HCT116 (cell line): Measurements from ENCODE around the gene GSK3A. TPM values are rescaled to one million over a fixed set of nuclear protein-coding genes. Genes with fewer than 3 reads are reported as not detected.

Experiments used
- ATAC-seq: fragments of 200-7000 bp; cut with Tn5 transposase; 2 replicates; pipeline ENCODE4 v1.9.1; 2020; ENCODE audit warnings: mild to moderate bottlenecking, moderate library complexity
- BruUV-seq: library from RNA; stranded (reverse); fragments of 400-500 nt; replicated peaks from 2 replicates; lab custom pipeline; 2021; lab: Mats Ljungman, UMichigan
- CTCF ChIA-PET: fragments of 300-600 bp; sonication (Branson Sonifier 250); formaldehyde crosslinking; loops from one replicate; lab custom pipeline; 2021; ENCODE audit warnings: antibody characterized with exemption; lab: Charles Lee
- POLR2A ChIA-PET: fragments of 300-600, 350-600 bp; sonication (Branson Sonifier 250); formaldehyde crosslinking; loops from one replicate; lab custom pipeline; 2021; ENCODE audit warnings: antibody characterized with exemption; lab: Charles Lee
- RAD21 ChIA-PET, 2 experiments: fragments of 300-600 bp; sonication (Branson Sonifier 250); formaldehyde crosslinking; loops; one replicate each; lab custom pipeline; 2023; ENCODE audit warnings: low total read pairs in 2 of 2; ENCODE audit not compliant: uncharacterized antibody in 2 of 2, unreplicated experiment in 2 of 2, low non-redundant PET in 1 of 2; lab: Charles Lee
- DNase-seq: peaks from one replicate; pipeline ENCODE4 v3.0.0-alpha.2; 2010; ENCODE audit warnings: low read depth, low spot score
- H2AFZ ChIP-seq: fragments of 200-600 bp; shearing (Covaris generic), sonication (generic); 2 replicates; pipeline ENCODE4 v1.6.1; 2017; ENCODE audit warnings: low read depth, mixed run types, mixed read lengths, antibody characterized with exemption, low read length; ENCODE audit not compliant: poor library complexity, severe bottlenecking
- H3K27ac ChIP-seq: 2 replicates; pipeline ENCODE4 v1.5.1; 2012; ENCODE audit warnings: low read depth, low read length
- H3K27me3 ChIP-seq: fragments of 200-600 bp; sonication (generic); 2 replicates; pipeline ENCODE4 v1.6.1; 2016; ENCODE audit warnings: mixed run types, low read length, mixed read lengths; ENCODE audit not compliant: insufficient read depth
- H3K36me3 ChIP-seq, 2 experiments: fragments of 200-500 bp in 1 of 2; fragments of 200-600 bp in 1 of 2; sonication (Bioruptor generic) in 1 of 2; sonication (generic) in 1 of 2; 2 replicates each; pipeline versions ENCODE4 v1.5.1 to v1.6.1; 2014 to 2016; ENCODE audit warnings: low read length in 2 of 2, inconsistent platforms in 1 of 2, mixed read lengths in 1 of 2, mixed run types in 1 of 2; ENCODE audit not compliant: insufficient read depth in 2 of 2, control insufficient read depth in 1 of 2
- H3K4me1 ChIP-seq, 2 experiments: fragments of 200-600 bp in 1 of 2; sonication (generic) in 1 of 2; 2 replicates each; pipeline versions ENCODE4 v1.5.1 to v1.6.1; 2012 to 2017; ENCODE audit warnings: low read length in 2 of 2, inconsistent platforms in 1 of 2, mild to moderate bottlenecking in 1 of 2, mixed read lengths in 1 of 2, mixed run types in 1 of 2, moderate library complexity in 1 of 2; ENCODE audit not compliant: insufficient read depth in 2 of 2, control insufficient read depth in 1 of 2
- H3K4me2 ChIP-seq: fragments of 200-600 bp; sonication (generic); 2 replicates; pipeline ENCODE4 v1.6.1; 2017; ENCODE audit warnings: mixed run types, low read length, mixed read lengths
- H3K4me3 ChIP-seq, 2 experiments: fragments of 200-600 bp in 1 of 2; sonication (generic) in 1 of 2; replicated peaks in 1 of 2; 2 replicates each; pipeline ENCODE4 v1.5.1; 2011 to 2016; ENCODE audit warnings: low read length in 2 of 2, control low read depth in 1 of 2, low read depth in 1 of 2, mild to moderate bottlenecking in 1 of 2, mixed read lengths in 1 of 2, mixed run types in 1 of 2
- H3K79me2 ChIP-seq: fragments of 200-600 bp; sonication (generic); 2 replicates; pipeline ENCODE4 v1.6.1; 2017; ENCODE audit warnings: mild to moderate bottlenecking, mixed run types, low read length, moderate library complexity, mixed read lengths; ENCODE audit not compliant: insufficient read depth
- H3K9ac ChIP-seq: fragments of 200-600 bp; sonication (generic); 2 replicates; pipeline ENCODE4 v1.6.1; 2016; ENCODE audit warnings: low read length, mixed read lengths
- H3K9me2 ChIP-seq: fragments of 200-600 bp; sonication (generic), shearing (Covaris generic); 2 replicates; pipeline ENCODE4 v1.6.1; 2017; ENCODE audit warnings: mixed run types, mild to moderate bottlenecking, moderate library complexity; ENCODE audit not compliant: insufficient read depth
- H3K9me3 ChIP-seq, 2 experiments: fragments of 200-500 bp in 1 of 2; fragments of 200-600 bp in 1 of 2; sonication (Bioruptor generic) in 1 of 2; sonication (generic) in 1 of 2; 2 replicates each; pipeline ENCODE4 v1.6.1; 2014 to 2017; ENCODE audit warnings: low read length in 2 of 2, mixed read lengths in 2 of 2, inconsistent platforms in 1 of 2, low read depth in 1 of 2, mild to moderate bottlenecking in 1 of 2, mixed run types in 1 of 2, moderate library complexity in 1 of 2; ENCODE audit not compliant: control insufficient read depth in 1 of 2, insufficient read depth in 1 of 2
- H4K20me1 ChIP-seq: fragments of 200-600 bp; sonication (generic), shearing (Covaris generic); 2 replicates; pipeline ENCODE4 v1.6.1; 2017; ENCODE audit warnings: mixed run types, mild to moderate bottlenecking, moderate library complexity; ENCODE audit not compliant: insufficient read depth
- CEBPB ChIP-seq: IDR thresholded peaks from 2 replicates; pipeline ENCODE4 v1.6.1; 2012; ENCODE audit warnings: low read depth
- EGR1 ChIP-seq: IDR thresholded peaks from 2 replicates; pipeline ENCODE4 v1.6.1; 2012; ENCODE audit warnings: low read depth
- EZH2phosphoT487 ChIP-seq: fragments of 200-600 bp; IDR thresholded peaks from 2 replicates; pipeline ENCODE4 v1.6.1; 2018; ENCODE audit warnings: antibody characterized with exemption, borderline replicate concordance
- FOSL1 ChIP-seq: IDR thresholded peaks from 2 replicates; pipeline ENCODE4 v1.6.1; 2012; ENCODE audit warnings: low read depth
- POLR2A ChIP-seq: IDR thresholded peaks from 2 replicates; pipeline ENCODE4 v1.7.0; 2011; ENCODE audit warnings: borderline replicate concordance; ENCODE audit not compliant: insufficient read depth, insufficient read length; ENCODE audit errors: extremely low read depth
- POLR2AphosphoS5 ChIP-seq: IDR thresholded peaks from 2 replicates; pipeline ENCODE4 v1.6.1; 2011; ENCODE audit warnings: mild to moderate bottlenecking, low read depth, low read length, moderate library complexity
- SP1 ChIP-seq: IDR thresholded peaks from 2 replicates; pipeline ENCODE4 v1.6.1; 2012; ENCODE audit warnings: low read depth
- SRF ChIP-seq: IDR thresholded peaks from 2 replicates; pipeline ENCODE4 v1.6.1; 2012; ENCODE audit warnings: low read depth
- TCF7L2 ChIP-seq: IDR thresholded peaks from 2 replicates; pipeline ENCODE4 v1.7.0; 2011; ENCODE audit warnings: borderline replicate concordance, inconsistent platforms; ENCODE audit not compliant: insufficient read depth, insufficient read length; ENCODE audit errors: extremely low read depth
- YY1 ChIP-seq: IDR thresholded peaks from 2 replicates; pipeline ENCODE4 v1.6.1; 2011; ENCODE audit warnings: low read length, low read depth, moderate library complexity, mild to moderate bottlenecking; ENCODE audit not compliant: insufficient replicate concordance; ENCODE audit errors: extremely low read depth
- ZFX ChIP-seq: fragments of 450-650 bp; IDR thresholded peaks from 2 replicates; pipeline ENCODE4 v1.6.1; 2017
- ZNF274 ChIP-seq: fragments of 200-500 bp; sonication (Bioruptor generic); IDR thresholded peaks from 2 replicates; pipeline ENCODE4 v1.6.1; 2014; ENCODE audit warnings: mild to moderate bottlenecking, low read depth, low read length, inconsistent platforms
- intact Hi-C: fragments of 100-400 bp; cut with micrococcal nuclease; formaldehyde crosslinking; loops from 2 replicates; pipeline ENCODE4 v1.10.0; 2022
- total RNA-seq: library from RNA; stranded (reverse); gene quantifications from one replicate; pipeline ENCODE4 v1.2.1, GENCODE V29; 2021; ENCODE audit not compliant: unreplicated experiment
- TF ChIP-seq, protein P1 (sequence below): IDR thresholded peaks from 2 replicates; pipeline ENCODE4 v1.6.1; 2012
- TF ChIP-seq, protein P2 (sequence below): IDR thresholded peaks from 2 replicates; pipeline ENCODE4 v1.6.1; 2011; ENCODE audit warnings: mild to moderate bottlenecking, low read length, moderate library complexity; ENCODE audit not compliant: insufficient replicate concordance; ENCODE audit errors: extremely low read depth
- TF ChIP-seq, protein P3 (sequence below): IDR thresholded peaks from 2 replicates; pipeline ENCODE4 v1.6.1; 2012; ENCODE audit warnings: low read depth

The GSK3A gene
- total RNA-seq, 1 experiment from 2014 or later: 57.2 TPM

DNA sequence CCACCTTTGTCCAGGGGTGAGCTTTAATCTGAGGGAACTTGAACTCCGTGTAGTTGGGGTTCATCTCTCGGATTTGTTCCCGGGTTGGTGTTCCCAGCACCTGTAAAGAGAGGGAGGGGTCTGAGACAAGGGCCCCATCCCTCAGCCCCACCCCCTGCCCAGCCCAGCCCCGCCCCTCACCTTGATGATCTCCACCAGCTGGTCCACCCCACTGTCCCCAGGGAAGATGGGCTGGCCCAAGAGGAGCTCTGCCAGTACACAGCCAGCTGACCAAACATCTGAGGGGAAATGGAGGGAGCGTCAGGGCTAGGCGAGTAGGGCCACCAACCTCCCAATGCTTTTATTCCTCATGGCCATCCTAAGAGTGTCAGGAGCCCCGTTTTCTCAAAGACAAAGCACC, 9.3 kb downstream of the GSK3A start:
- H3K27ac ChIP-seq: no peak overlapping the region
- H3K9ac ChIP-seq: no peak overlapping the region
- ATAC-seq: no peak
- no peak for DNase-seq
- intact Hi-C loops: no loop called here
- H3K4me2 ChIP-seq: no peak overlapping the region
- no peak overlapping the region for H3K4me3 ChIP-seq
- ChIA-PET CTCF (no interaction called here), POLR2A (interaction anchor here (0.8 kb wide), 1 partner anchor 10 kb away, joined by 4 read pairs; no protein-coding TSS in a partner anchor), RAD21 (no interaction called here)
- peaks cover 47 to 50% of the 10 kb centered on the region in 2 experiments; a peak in 3 of 4 replicates for H3K36me3 ChIP-seq
- H3K9me2 ChIP-seq: no peaks in the 10 kb centered on the region
- no peaks in the 10 kb centered on the region for H3K9me3 ChIP-seq
- TF ChIP-seq SP1: no peak
- TF ChIP-seq POLR2A: no peak
- TF ChIP-seq ZFX: no peak
- TF ChIP-seq YY1: no peak
- no peak for TF ChIP-seq CEBPB
- TF ChIP-seq, protein P1, sequence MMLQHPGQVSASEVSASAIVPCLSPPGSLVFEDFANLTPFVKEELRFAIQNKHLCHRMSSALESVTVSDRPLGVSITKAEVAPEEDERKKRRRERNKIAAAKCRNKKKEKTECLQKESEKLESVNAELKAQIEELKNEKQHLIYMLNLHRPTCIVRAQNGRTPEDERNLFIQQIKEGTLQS: no peak
- TF ChIP-seq SRF: no peak
- no peak for TF ChIP-seq POLR2AphosphoS5
- TF ChIP-seq, protein P2, sequence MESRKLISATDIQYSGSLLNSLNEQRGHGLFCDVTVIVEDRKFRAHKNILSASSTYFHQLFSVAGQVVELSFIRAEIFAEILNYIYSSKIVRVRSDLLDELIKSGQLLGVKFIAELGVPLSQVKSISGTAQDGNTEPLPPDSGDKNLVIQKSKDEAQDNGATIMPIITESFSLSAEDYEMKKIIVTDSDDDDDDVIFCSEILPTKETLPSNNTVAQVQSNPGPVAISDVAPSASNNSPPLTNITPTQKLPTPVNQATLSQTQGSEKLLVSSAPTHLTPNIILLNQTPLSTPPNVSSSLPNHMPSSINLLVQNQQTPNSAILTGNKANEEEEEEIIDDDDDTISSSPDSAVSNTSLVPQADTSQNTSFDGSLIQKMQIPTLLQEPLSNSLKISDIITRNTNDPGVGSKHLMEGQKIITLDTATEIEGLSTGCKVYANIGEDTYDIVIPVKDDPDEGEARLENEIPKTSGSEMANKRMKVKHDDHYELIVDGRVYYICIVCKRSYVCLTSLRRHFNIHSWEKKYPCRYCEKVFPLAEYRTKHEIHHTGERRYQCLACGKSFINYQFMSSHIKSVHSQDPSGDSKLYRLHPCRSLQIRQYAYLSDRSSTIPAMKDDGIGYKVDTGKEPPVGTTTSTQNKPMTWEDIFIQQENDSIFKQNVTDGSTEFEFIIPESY: no peak
- no peak for TF ChIP-seq EGR1
- no peak for TF ChIP-seq TCF7L2
- TF ChIP-seq, protein P3, sequence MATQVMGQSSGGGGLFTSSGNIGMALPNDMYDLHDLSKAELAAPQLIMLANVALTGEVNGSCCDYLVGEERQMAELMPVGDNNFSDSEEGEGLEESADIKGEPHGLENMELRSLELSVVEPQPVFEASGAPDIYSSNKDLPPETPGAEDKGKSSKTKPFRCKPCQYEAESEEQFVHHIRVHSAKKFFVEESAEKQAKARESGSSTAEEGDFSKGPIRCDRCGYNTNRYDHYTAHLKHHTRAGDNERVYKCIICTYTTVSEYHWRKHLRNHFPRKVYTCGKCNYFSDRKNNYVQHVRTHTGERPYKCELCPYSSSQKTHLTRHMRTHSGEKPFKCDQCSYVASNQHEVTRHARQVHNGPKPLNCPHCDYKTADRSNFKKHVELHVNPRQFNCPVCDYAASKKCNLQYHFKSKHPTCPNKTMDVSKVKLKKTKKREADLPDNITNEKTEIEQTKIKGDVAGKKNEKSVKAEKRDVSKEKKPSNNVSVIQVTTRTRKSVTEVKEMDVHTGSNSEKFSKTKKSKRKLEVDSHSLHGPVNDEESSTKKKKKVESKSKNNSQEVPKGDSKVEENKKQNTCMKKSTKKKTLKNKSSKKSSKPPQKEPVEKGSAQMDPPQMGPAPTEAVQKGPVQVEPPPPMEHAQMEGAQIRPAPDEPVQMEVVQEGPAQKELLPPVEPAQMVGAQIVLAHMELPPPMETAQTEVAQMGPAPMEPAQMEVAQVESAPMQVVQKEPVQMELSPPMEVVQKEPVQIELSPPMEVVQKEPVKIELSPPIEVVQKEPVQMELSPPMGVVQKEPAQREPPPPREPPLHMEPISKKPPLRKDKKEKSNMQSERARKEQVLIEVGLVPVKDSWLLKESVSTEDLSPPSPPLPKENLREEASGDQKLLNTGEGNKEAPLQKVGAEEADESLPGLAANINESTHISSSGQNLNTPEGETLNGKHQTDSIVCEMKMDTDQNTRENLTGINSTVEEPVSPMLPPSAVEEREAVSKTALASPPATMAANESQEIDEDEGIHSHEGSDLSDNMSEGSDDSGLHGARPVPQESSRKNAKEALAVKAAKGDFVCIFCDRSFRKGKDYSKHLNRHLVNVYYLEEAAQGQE: no peak
- TF ChIP-seq EZH2phosphoT487: no peak
- no peak for TF ChIP-seq FOSL1
- TF ChIP-seq ZNF274: no peak
- H3K79me2 ChIP-seq: peaks cover 48% of the 10 kb centered on the region; the same call in 1 of the 2 replicates
- H3K27me3 ChIP-seq: no peaks in the 10 kb centered on the region
- H3K4me1 ChIP-seq: no peaks in the 10 kb centered on the region
- H4K20me1 ChIP-seq: no peaks in the 10 kb centered on the region
- H2AFZ ChIP-seq: no peak overlapping the region
- no TSS peak for BruUV-seq
